Measurements from ENCODE around the gene RNASEH2C.

GRCh38 chr11:65718964-65719492 is 1.6 kb downstream of the RNASEH2C start:
- TF ChIP-seq BRCA1 (CRISPR knock-in tag; IDR thresholded peaks at IDR 0.05), result no peak
- TF ChIP-seq JUND (CRISPR knock-in tag; IDR thresholded peaks at IDR 0.05), result no peak
- TF ChIP-seq TOE1 (CRISPR knock-in tag; IDR thresholded peaks at IDR 0.05), result no peak
- no peak for TF ChIP-seq MEF2D (CRISPR knock-in tag; IDR thresholded peaks at IDR 0.05)
- no peak for TF ChIP-seq ZNF629 (CRISPR knock-in tag; conservative IDR thresholded peaks at IDR 0.05)
- TF ChIP-seq ARID2 (CRISPR knock-in tag; IDR thresholded peaks at IDR 0.05; ENCODE audit: borderline replicate concordance), result no peak
- no peak for TF ChIP-seq SMARCE1 (IDR thresholded peaks at IDR 0.05; ENCODE audit: borderline replicate concordance)
- TF ChIP-seq SNAPC5 (CRISPR knock-in tag; IDR thresholded peaks at IDR 0.05; ENCODE audit: borderline replicate concordance), result no peak
- TF ChIP-seq ATM (IDR thresholded peaks at IDR 0.05; ENCODE audit: borderline replicate concordance), result no peak
